GM12878 (cell line): ENCODE results near the gene PRR15L.

ENCODE experiments used
- ATF2 ChIP-seq: IDR thresholded peaks from 2 replicates; pipeline ENCODE4 v1.6.1; 2012; ENCODE audit warnings: low read length, inconsistent platforms
- CEBPB ChIP-seq, 2 experiments: fragments of 150-350 bp in 1 of 2; IDR thresholded peaks; 2 replicates each; pipeline ENCODE4 v1.6.1; 2012 to 2014; ENCODE audit warnings: low read depth in 2 of 2, low read length in 2 of 2, borderline replicate concordance in 1 of 2, inconsistent platforms in 1 of 2
- CTCF ChIP-seq, 3 experiments: IDR thresholded peaks in 2 of 3; conservative IDR thresholded peaks in 1 of 3; 2 replicates each; pipeline ENCODE4 v1.5.1; 2011; ENCODE audit warnings: low read depth in 3 of 3, low read length in 3 of 3, mild to moderate bottlenecking in 3 of 3, control low read depth in 2 of 3, moderate library complexity in 2 of 3, inconsistent platforms in 1 of 3, mixed read lengths in 1 of 3; ENCODE audit not compliant: control insufficient read depth in 2 of 3, insufficient read depth in 1 of 3; ENCODE audit errors: extremely low read depth in 1 of 3
- EED ChIP-seq: sonication (generic); IDR thresholded peaks from 2 replicates; pipeline ENCODE4 v1.6.1; 2016; ENCODE audit warnings: antibody characterized with exemption, low read depth
- EZH2 ChIP-seq: IDR thresholded peaks from 2 replicates; pipeline ENCODE4 v1.6.1; 2012; ENCODE audit warnings: low read depth, mild to moderate bottlenecking, control low read depth, inconsistent platforms, low read length, borderline replicate concordance; ENCODE audit not compliant: control insufficient read depth
- IKZF1 ChIP-seq: fragments of 450-650 bp; conservative IDR thresholded peaks from 2 replicates; pipeline ENCODE4 v1.6.1; 2017; ENCODE audit warnings: antibody characterized with exemption, mild to moderate bottlenecking
- PAX5 ChIP-seq: IDR thresholded peaks from 2 replicates; pipeline ENCODE4 v1.6.1; 2011; ENCODE audit warnings: low read depth, low read length, borderline replicate concordance
- SIN3A ChIP-seq: IDR thresholded peaks from 2 replicates; pipeline ENCODE4 v1.6.1; 2012; ENCODE audit warnings: low read depth, low read length, improper control_type of control experiment

- TF ChIP-seq CEBPB (IDR thresholded peaks at IDR 0.05; ENCODE audit: borderline replicate concordance in 1 of 2, low read depth in 2 of 2, low read length in 2 of 2) (no peak), SIN3A (no peak), ATF2 (no peak), IKZF1 (no peak), EZH2 (no peak), EED (no peak), CTCF (IDR thresholded peaks at IDR 0.05 in 2 of 3, conservative IDR thresholded peaks at IDR 0.05 in 1 of 3; ENCODE audit: control insufficient read depth in 2 of 3, extremely low read depth in 1 of 3, insufficient read depth in 1 of 3, low read depth in 3 of 3, low read length in 3 of 3) (no peak), PAX5 (no peak)
Observed at GRCh38 chr17:47906443-47906842, 51.2 kb downstream of the PRR15L start.
